MM.1S (cell line): ENCODE data around the gene CILP.

ENCODE experiments used
- CTCF ChIP-seq: fragments of 300-600 bp; sonication (generic); IDR thresholded peaks from 2 replicates; pipeline ENCODE4 v1.5.1; 2016; ENCODE audit warnings: antibody characterized with exemption, low read length, mixed read lengths
- EZH2 ChIP-seq: fragments of 300-600 bp; sonication (generic); optimal IDR thresholded peaks from 2 replicates; pipeline ENCODE3; 2017; ENCODE audit warnings: low read depth, mild to moderate bottlenecking, antibody characterized with exemption, low read length, mixed read lengths
- EZH2phosphoT487 ChIP-seq: fragments of 300-600 bp; sonication (generic); IDR thresholded peaks from 2 replicates; pipeline ENCODE4 v1.6.1; 2018; ENCODE audit warnings: antibody characterized with exemption, low read length

GRCh38 chr15:65232520-65232919 is 21.2 kb upstream of the CILP start:
- no peak for TF ChIP-seq CTCF
- TF ChIP-seq EZH2, result no peak
- no peak for TF ChIP-seq EZH2phosphoT487
